Rectal smooth muscle tissue (tissue), 1 donor: Measurements from ENCODE around the gene LRRK1.

Experiments
- H3K27ac ChIP-seq: one replicate; pipeline ENCODE4 v1.7.0; 2013; ENCODE audit warnings: low read depth, low read length, inconsistent platforms
- H3K27me3 ChIP-seq: one replicate; pipeline ENCODE4 v1.7.0; 2013; ENCODE audit warnings: low read length; ENCODE audit not compliant: control insufficient read depth, insufficient read depth
- H3K36me3 ChIP-seq: one replicate; pipeline ENCODE4 v1.7.0; 2013; ENCODE audit warnings: low read length; ENCODE audit not compliant: control insufficient read depth, insufficient read depth
- H3K4me1 ChIP-seq: one replicate; pipeline ENCODE4 v1.7.0; 2013; ENCODE audit warnings: low read length; ENCODE audit not compliant: control insufficient read depth, insufficient read depth
- H3K4me3 ChIP-seq: one replicate; pipeline ENCODE4 v1.7.0; 2013; ENCODE audit warnings: low read length
- H3K9ac ChIP-seq: one replicate; pipeline ENCODE4 v1.7.0; 2013; ENCODE audit warnings: low read length

LRRK1 gene

GRCh38 chr15:101013769-101014675 lies 94.9 kb downstream of the LRRK1 start:
- H3K27ac ChIP-seq = no peak overlapping the region
- peaks cover 11% of the 10 kb centered on the region for H3K36me3 ChIP-seq
- no peaks in the 10 kb centered on the region for H3K4me1 ChIP-seq
- no peaks in the 10 kb centered on the region for H3K27me3 ChIP-seq
- peak overlapping the region; percentile 7 for H3K9ac ChIP-seq
- H3K4me3 ChIP-seq = no peak overlapping the region

GRCh38 chr15:101014921-101015841 lies 96.0 kb downstream of the LRRK1 start:
- H3K36me3 ChIP-seq = peaks cover 11% of the 10 kb centered on the region

GRCh38 chr15:101016581-101016980 lies 97.4 kb downstream of the LRRK1 start:
- Histone ChIP-seq H3K36me3 (peaks cover 11% of the 10 kb centered on the region), H3K27me3 (no peaks in the 10 kb centered on the region), H3K9ac (no peak overlapping the region), H3K4me1 (no peaks in the 10 kb centered on the region), H3K4me3 (no peak overlapping the region), H3K27ac (no peak overlapping the region)

More at GRCh38 chr15:101014921-101015841, 96.0 kb downstream of the LRRK1 start:
- no peaks in the 10 kb centered on the region for H3K27me3 ChIP-seq
- no peaks in the 10 kb centered on the region for H3K4me1 ChIP-seq
- no peak overlapping the region for H3K27ac ChIP-seq
- no peak overlapping the region for H3K9ac ChIP-seq
- no peak overlapping the region for H3K4me3 ChIP-seq

- H3K4me1 ChIP-seq = no peaks in the 10 kb centered on the region
- no peak overlapping the region for H3K9ac ChIP-seq
- H3K27me3 ChIP-seq = no peaks in the 10 kb centered on the region
- no peak overlapping the region for H3K27ac ChIP-seq
- H3K4me3 ChIP-seq = no peak overlapping the region
- peaks cover 10% of the 10 kb centered on the region for H3K36me3 ChIP-seq
Measured at GRCh38 chr15:101017093-101017754, 98.1 kb downstream of the LRRK1 start.

GRCh38 chr15:101018016-101018415 lies 98.9 kb downstream of the LRRK1 start:
- no peak overlapping the region for H3K27ac ChIP-seq
- H3K4me1 ChIP-seq = no peaks in the 10 kb centered on the region
- H3K27me3 ChIP-seq = no peaks in the 10 kb centered on the region
- H3K4me3 ChIP-seq = no peak overlapping the region
- no peak overlapping the region for H3K9ac ChIP-seq
- peaks cover 9% of the 10 kb centered on the region for H3K36me3 ChIP-seq

- Histone ChIP-seq H3K27ac (no peak overlapping the region), H3K27me3 (no peaks in the 10 kb centered on the region), H3K4me3 (no peak overlapping the region), H3K36me3 (peaks cover 9% of the 10 kb centered on the region), H3K4me1 (no peaks in the 10 kb centered on the region), H3K9ac (no peak overlapping the region)
Measured at GRCh38 chr15:101018450-101018849, 99.3 kb downstream of the LRRK1 start.

GRCh38 chr15:101019366-101019896 lies 100.3 kb downstream of the LRRK1 start:
- Histone ChIP-seq H3K27me3 (no peaks in the 10 kb centered on the region), H3K27ac (no peak overlapping the region), H3K36me3 (peaks cover 9% of the 10 kb centered on the region), H3K4me1 (no peaks in the 10 kb centered on the region), H3K9ac (no peak overlapping the region), H3K4me3 (no peak overlapping the region)

GRCh38 chr15:101020451-101020850 lies 101.3 kb downstream of the LRRK1 start:
- H3K4me3 ChIP-seq = no peak overlapping the region
- H3K27ac ChIP-seq = no peak overlapping the region
- H3K27me3 ChIP-seq = no peaks in the 10 kb centered on the region
- H3K9ac ChIP-seq = no peak overlapping the region
- H3K36me3 ChIP-seq = peaks cover 8% of the 10 kb centered on the region
- no peaks in the 10 kb centered on the region for H3K4me1 ChIP-seq

GRCh38 chr15:101020945-101021344 lies 101.8 kb downstream of the LRRK1 start:
- Histone ChIP-seq H3K27me3 (no peaks in the 10 kb centered on the region), H3K9ac (no peak overlapping the region), H3K4me3 (no peak overlapping the region), H3K36me3 (peaks cover 5% of the 10 kb centered on the region), H3K4me1 (no peaks in the 10 kb centered on the region), H3K27ac (no peak overlapping the region)

- H3K4me1 ChIP-seq = no peaks in the 10 kb centered on the region
- H3K27ac ChIP-seq = no peak overlapping the region
- H3K27me3 ChIP-seq = no peaks in the 10 kb centered on the region
- H3K9ac ChIP-seq = no peak overlapping the region
- H3K36me3 ChIP-seq = peaks cover 10% of the 10 kb centered on the region
- no peak overlapping the region for H3K4me3 ChIP-seq
Measured at GRCh38 chr15:101022306-101022705, 103.1 kb downstream of the LRRK1 start.

- Histone ChIP-seq H3K36me3 (peaks cover 10% of the 10 kb centered on the region), H3K4me1 (no peaks in the 10 kb centered on the region), H3K27ac (peak overlapping the region; percentile 62)
Measured at GRCh38 chr15:101022876-101023275, 103.7 kb downstream of the LRRK1 start.

More at GRCh38 chr15:101022876-101023275, 103.7 kb downstream of the LRRK1 start:
- Histone ChIP-seq H3K27me3 (no peaks in the 10 kb centered on the region), H3K9ac (no peak overlapping the region), H3K4me3 (no peak overlapping the region)
